ENCODE data around the gene SIK3.
"Not testable (repeated sequence)": the region's sequence is repeated elsewhere in the genome, so short reads cannot be mapped to it uniquely, and the experiment has no call there.

SIK3 gene

GRCh38 chr11:117134431-117134830 lies 36.2 kb upstream of the SIK3 start:
- ATAC-seq (ENCODE audit: insufficient read depth, low read depth) (no peak), DNase-seq (no peak)
- Histone ChIP-seq H2AFZ (ENCODE audit: low read depth, low read length) (no peak overlapping the region), H3K4me2 (ENCODE audit: insufficient read depth, low read length) (no peak overlapping the region), H3K4me3 (ENCODE audit: low read depth in 1 of 2, low read length in 2 of 2) (no peak overlapping the region), H3K79me2 (ENCODE audit: insufficient read depth, low read length) (no peaks in the 10 kb centered on the region), H3K27me3 (ENCODE audit: insufficient read depth, low read length, poor library complexity) (no peaks in the 10 kb centered on the region), H3K9me3 (ENCODE audit: insufficient read depth, low read length, severe bottlenecking) (no peaks in the 10 kb centered on the region), H4K20me1 (ENCODE audit: insufficient read depth, low read length) (no peaks in the 10 kb centered on the region), H3K4me1 (ENCODE audit: insufficient read depth, low read length) (no peaks in the 10 kb centered on the region), H3K9ac (ENCODE audit: low read depth, low read length) (no peak overlapping the region), H3K36me3 (ENCODE audit: insufficient read depth, low read length) (no peaks in the 10 kb centered on the region), H3K27ac (ENCODE audit: low read length) (no peak overlapping the region)
- TF ChIP-seq EZH2 (IDR thresholded peaks at IDR 0.05; ENCODE audit: borderline replicate concordance, low read depth, low read length, severe bottlenecking) (no peak), CTCF (IDR thresholded peaks at IDR 0.05; ENCODE audit: borderline replicate concordance, extremely low read depth, low read length, poor library complexity, severe bottlenecking) (no peak)

GRCh38 chr11:117130879-117131278 lies 32.7 kb upstream of the SIK3 start:
- Histone ChIP-seq H3K27ac (ENCODE audit: low read length) (no peak overlapping the region), H2AFZ (ENCODE audit: low read depth, low read length) (no peak overlapping the region), H3K4me1 (ENCODE audit: insufficient read depth, low read length) (no peaks in the 10 kb centered on the region), H3K79me2 (ENCODE audit: insufficient read depth, low read length) (no peaks in the 10 kb centered on the region), H3K9me3 (ENCODE audit: insufficient read depth, low read length, severe bottlenecking) (no peaks in the 10 kb centered on the region), H4K20me1 (ENCODE audit: insufficient read depth, low read length) (no peaks in the 10 kb centered on the region), H3K9ac (ENCODE audit: low read depth, low read length) (no peak overlapping the region), H3K36me3 (ENCODE audit: insufficient read depth, low read length) (no peaks in the 10 kb centered on the region), H3K27me3 (ENCODE audit: insufficient read depth, low read length, poor library complexity) (no peaks in the 10 kb centered on the region), H3K4me2 (ENCODE audit: insufficient read depth, low read length) (no peak overlapping the region), H3K4me3 (ENCODE audit: low read depth in 1 of 2, low read length in 2 of 2) (no peak overlapping the region)
- no peak for TF ChIP-seq EZH2 (IDR thresholded peaks at IDR 0.05; ENCODE audit: borderline replicate concordance, low read depth, low read length, severe bottlenecking)
- TF ChIP-seq CTCF (IDR thresholded peaks at IDR 0.05; ENCODE audit: borderline replicate concordance, extremely low read depth, low read length, poor library complexity, severe bottlenecking), result no peak
- no peak for DNase-seq
- ATAC-seq (ENCODE audit: insufficient read depth, low read depth), result no peak

- not testable (repeated sequence) for H2AFZ ChIP-seq (ENCODE audit: low read depth, low read length); H3K36me3 ChIP-seq (ENCODE audit: insufficient read depth, low read length); H3K9ac ChIP-seq (ENCODE audit: low read depth, low read length); H3K4me3 ChIP-seq (ENCODE audit: low read depth in 1 of 2, low read length in 2 of 2); H3K79me2 ChIP-seq (ENCODE audit: insufficient read depth, low read length); H3K27ac ChIP-seq (ENCODE audit: low read length); H3K4me1 ChIP-seq (ENCODE audit: insufficient read depth, low read length); H3K27me3 ChIP-seq (ENCODE audit: insufficient read depth, low read length, poor library complexity); H3K4me2 ChIP-seq (ENCODE audit: insufficient read depth, low read length); ATAC-seq (ENCODE audit: insufficient read depth, low read depth); H3K9me3 ChIP-seq (ENCODE audit: insufficient read depth, low read length, severe bottlenecking); DNase-seq; H4K20me1 ChIP-seq (ENCODE audit: insufficient read depth, low read length)
Measured at GRCh38 chr11:117130396-117130795, 32.2 kb upstream of the SIK3 start.

- no peak overlapping the region for H3K27ac ChIP-seq (ENCODE audit: low read length)
- H3K9ac ChIP-seq (ENCODE audit: low read depth, low read length), result no peak overlapping the region
- no peaks in the 10 kb centered on the region for H3K36me3 ChIP-seq (ENCODE audit: insufficient read depth, low read length)
- no peaks in the 10 kb centered on the region for H3K27me3 ChIP-seq (ENCODE audit: insufficient read depth, low read length, poor library complexity)
- DNase-seq, result no peak
- no peak for ATAC-seq (ENCODE audit: insufficient read depth, low read depth)
- H3K4me3 ChIP-seq (ENCODE audit: low read depth in 1 of 2, low read length in 2 of 2), result no peak overlapping the region
- no peaks in the 10 kb centered on the region for H3K9me3 ChIP-seq (ENCODE audit: insufficient read depth, low read length, severe bottlenecking)
- no peaks in the 10 kb centered on the region for H4K20me1 ChIP-seq (ENCODE audit: insufficient read depth, low read length)
- H2AFZ ChIP-seq (ENCODE audit: low read depth, low read length), result no peak overlapping the region
- no peaks in the 10 kb centered on the region for H3K4me1 ChIP-seq (ENCODE audit: insufficient read depth, low read length)
- TF ChIP-seq CTCF (IDR thresholded peaks at IDR 0.05; ENCODE audit: borderline replicate concordance, extremely low read depth, low read length, poor library complexity, severe bottlenecking), result no peak
- TF ChIP-seq EZH2 (IDR thresholded peaks at IDR 0.05; ENCODE audit: borderline replicate concordance, low read depth, low read length, severe bottlenecking), result no peak
- no peaks in the 10 kb centered on the region for H3K79me2 ChIP-seq (ENCODE audit: insufficient read depth, low read length)
- no peak overlapping the region for H3K4me2 ChIP-seq (ENCODE audit: insufficient read depth, low read length)
Measured at GRCh38 chr11:117128289-117128688, 30.1 kb upstream of the SIK3 start.
